HG02943 (cell line): ENCODE results near the gene ITGA7.

Experiments
- ATAC-seq: cut with Tn5 transposase; IDR thresholded peaks from one replicate; pipeline ENCODE4 v1.9.1; 2021; ENCODE audit warnings: mild to moderate bottlenecking, low read depth, moderate library complexity; ENCODE audit not compliant: unreplicated experiment

The ITGA7 gene

GRCh38 chr12:55707841-55708694 is at the start of gene ITGA7:
ITGA7 (minus strand) TSS chr12:55707904; CDS start chr12:55707682, 222 bp downstream.
- ATAC-seq = no peak

DNA sequence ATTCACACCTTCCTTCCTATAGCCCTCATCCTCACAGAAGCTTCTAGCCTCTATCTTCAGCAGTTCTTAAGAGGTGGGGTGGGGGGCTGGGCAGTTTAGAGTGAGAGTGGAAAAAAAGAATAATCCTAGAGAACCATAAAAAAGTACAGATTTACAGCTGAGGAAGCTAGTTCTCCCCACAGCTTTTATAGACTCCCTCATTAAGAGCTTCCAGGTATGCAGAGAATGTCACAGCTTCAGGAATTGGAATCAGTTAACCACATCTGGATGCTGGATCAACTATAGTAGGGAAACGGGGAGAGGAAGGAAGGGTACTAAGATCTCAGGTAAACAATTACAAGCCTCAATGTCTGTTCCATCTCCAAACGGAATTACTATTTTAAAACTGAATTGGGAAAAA is 47.5 kb upstream of the ITGA7 start:
- ATAC-seq = no peak

DNA sequence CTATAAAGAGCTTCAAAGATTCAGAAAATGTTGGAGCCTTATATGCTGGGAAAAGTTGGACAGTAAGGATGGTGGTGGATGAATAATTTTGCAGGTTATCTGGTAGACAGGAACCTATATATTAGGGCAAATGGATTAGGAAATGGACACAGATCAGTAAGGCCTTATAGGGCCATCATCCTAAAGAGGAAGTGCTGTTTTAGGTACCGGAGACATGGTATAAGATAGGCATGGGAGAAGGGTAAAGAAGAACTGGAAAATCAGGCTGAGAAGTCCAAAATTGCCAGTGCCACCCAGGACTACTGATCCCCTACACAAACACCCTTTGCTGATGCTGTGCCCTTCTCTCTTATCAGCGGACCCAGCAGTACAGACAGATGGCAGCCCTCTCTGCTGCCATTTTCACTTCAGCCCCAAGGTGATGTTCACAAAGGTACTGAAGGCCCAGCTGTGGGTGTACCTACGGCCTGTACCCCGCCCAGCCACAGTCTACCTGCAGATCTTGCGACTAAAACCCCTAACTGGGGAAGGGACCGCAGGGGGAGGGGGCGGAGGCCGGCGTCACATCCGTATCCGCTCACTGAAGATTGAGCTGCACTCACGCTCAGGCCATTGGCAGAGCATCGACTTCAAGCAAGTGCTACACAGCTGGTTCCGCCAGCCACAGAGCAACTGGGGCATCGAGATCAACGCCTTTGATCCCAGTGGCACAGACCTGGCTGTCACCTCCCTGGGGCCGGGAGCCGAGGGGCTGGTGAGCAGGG is 40.7 kb upstream of the ITGA7 start:
- ATAC-seq = no peak

DNA sequence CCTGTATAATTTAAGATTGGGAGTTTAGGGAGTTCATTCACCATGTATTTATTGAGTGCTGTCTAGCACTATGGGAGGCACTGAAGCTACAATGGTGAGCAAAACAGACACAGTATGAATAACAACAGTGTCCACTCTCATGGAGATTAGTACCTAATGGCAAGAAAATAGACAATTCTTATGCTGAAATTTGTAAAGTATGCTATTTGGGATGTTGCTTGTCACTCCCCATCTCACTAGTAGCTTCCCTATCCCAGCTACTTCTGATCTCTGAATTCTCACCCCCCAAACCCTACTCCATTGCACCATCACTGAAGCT is 39.2 kb upstream of the ITGA7 start:
- ATAC-seq = no peak

DNA sequence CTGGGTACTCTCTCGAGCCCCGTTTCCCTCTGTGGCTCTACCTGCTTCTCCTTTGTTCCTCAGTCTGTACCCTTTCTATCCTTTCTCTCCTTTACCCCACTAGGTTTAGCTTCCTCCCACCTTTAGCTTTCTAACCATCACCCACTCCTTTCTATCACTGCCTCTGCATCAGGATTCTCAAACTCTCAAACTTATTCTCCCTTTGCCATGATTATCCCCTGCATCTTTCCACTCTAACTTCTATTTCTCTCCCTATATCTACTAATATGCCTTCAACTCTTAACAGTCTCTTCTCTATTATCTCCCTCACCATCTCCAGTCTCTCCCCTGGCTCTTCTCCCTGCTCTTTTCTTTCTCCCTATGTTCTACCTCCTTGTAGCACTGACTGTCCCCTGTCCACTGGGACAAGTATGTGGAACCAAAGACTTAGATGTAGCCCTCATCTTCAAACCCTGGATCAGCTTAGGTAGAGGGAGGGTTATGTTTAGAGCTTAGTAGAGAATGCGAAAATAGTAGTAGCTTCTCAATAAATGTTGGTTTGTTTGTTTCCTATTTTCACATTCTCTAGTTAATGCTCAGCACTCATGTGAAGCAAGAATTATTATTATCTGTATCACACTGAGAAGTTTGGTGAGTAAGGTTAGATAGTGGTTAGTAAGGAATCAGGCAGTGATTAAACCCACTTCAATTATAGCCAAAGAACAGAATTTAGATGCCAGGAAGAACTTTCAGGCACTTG is 38.6 kb upstream of the ITGA7 start:
- ATAC-seq = no peak

- ATAC-seq = no peak
These were observed 37.9 kb upstream of the ITGA7 start for GRCh38 chr12:55745361-55746173.

GRCh38 chr12:55744340-55745030 is 36.8 kb upstream of the ITGA7 start:
- no peak for ATAC-seq

GRCh38 chr12:55743406-55744339 is 36.0 kb upstream of the ITGA7 start:
- peak; percentile 43 for ATAC-seq

DNA sequence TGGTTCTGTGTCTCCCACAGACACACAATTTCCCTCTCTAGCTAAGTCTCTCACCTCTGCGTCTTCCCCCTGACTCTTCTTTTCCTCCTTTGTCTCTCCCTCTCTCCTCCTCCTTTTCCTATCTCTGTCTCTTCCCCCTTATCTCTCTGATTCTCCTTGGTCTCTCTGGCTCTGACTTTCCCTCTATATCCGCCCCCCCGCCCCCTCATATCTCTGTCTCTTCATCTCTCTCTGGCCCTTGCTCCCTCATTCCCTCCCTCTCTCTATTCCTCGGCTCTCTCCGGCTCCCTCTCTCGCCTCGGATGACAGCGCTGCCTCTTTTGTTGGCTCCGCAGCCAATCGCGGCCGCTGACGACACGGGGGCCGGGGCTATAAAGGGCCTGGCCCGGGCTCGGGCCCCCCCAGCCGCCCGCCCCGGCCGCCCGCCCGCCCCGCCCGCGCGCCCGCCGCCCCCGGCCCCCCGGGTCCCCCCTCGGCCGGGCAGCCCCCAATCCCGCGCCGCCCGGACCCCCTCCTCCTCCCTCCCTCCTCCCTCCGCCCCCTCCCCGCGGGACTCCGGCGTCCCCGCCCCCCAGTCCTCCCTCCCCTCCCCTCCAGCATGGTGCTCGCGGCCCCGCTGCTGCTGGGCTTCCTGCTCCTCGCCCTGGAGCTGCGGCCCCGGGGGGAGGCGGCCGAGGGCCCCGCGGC is 35.2 kb upstream of the ITGA7 start, which contains the start of gene GDF11:
GDF11 (plus strand) TSS at position 404 of the 687 bp plus-strand sequence; CDS start at position 599, 195 bp downstream.
- peak; percentile 7 for ATAC-seq

DNA sequence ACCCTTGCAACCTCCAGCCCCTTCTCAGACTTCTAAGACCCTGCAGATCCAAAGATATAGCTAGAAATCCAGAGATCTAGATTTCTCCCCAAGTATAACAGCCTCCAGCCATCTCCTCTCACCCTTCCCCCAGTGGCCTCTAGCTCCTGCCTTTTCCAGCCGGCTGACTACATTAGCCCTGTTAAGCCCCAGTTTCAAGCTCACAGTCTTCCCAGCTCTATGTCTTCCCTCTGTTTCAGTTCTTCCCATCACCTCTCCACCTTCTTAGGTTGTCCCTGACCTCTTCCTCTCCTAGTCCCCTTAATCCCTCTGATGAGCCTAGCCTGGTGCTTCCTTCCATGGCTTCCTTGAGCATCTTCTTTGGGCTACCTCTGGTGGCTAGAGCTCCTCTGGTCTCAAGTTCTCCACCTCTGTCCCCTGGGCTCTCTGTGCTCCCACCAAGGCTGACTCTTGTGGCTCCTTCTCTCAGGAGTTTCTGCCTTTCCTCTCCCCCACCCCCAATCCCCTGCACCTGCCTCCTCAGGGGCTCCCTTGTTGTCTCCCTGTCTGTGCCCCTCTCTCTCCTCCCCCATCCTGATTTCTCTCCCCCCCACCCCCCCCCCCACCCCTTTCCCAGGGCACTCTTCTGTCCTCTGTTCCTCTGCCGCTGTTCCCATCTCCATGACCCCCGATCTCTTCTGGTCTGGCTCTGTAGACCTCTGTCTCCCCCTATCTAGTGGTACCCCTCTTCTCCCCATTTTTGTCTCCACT is 34.4 kb upstream of the ITGA7 start:
- no peak for ATAC-seq

GRCh38 chr12:55739025-55739378 is 31.3 kb upstream of the ITGA7 start:
- ATAC-seq = no peak

DNA sequence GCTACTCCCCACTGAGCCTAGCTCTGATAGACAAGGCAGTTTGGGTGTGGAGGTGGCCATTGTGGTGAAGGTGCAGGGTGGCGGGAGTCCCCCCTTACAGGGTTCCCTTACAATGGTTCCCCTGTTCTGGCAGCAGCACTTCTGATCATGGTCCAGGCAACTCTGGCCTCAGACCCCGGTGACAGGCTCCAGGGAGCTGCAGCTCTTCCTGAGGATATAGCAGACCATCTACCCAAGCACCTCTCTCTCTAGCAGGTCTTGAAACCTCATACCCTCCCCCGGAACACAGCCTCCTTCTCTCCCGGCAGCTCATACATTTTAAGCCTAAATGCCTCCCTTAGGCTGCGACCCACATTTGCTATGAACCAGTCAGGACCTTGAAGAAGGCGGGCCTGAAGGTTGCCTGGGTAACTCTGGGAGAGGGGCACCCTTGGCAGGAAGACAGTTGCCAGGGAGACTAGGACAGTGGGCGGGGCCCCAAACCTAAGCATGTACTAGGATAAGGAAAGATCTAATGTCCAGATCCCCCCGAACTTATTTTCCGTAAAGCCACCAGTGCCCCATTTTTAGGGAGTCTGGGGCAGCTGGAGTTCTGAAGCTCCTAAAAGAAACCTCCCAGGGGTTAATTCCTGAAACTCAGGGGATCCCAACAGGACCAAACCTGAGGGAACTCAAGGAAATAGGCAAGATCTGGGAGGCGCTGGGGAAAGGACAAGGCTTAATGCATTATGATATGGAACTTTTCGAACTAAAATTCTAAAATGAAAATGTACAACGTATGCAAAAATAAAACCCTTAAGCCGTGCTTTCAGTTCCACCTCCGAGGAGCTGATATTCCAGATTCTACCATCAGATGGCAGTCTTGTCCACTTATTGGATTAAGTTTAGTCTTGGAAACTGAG is 30.7 kb upstream of the ITGA7 start:
- ATAC-seq = peak; percentile 88

DNA sequence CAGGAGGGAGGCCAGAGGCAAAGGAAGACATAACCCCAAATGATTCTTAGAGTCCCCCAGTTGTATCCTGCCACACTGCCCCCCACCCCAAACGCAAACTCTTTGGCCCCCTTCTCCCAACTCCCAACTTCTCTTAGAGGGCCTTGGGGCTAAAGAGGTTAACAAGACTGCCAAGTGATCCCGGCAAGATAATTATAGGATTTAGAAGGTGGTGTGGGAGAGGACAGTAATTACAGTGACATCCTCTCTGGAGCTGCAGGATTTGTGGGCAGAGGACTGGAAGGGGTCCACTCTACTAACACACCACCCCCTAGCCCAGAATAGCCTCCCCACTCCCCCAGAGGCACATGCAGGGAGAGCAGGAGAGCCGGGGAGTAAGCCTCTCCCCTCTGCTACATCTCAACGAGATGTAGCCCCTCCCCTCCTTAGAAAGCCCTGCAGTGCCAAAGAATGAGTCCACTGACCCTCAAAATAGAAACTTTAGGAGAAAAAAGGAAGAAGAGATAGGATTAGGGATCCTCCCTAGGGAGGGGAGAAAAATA is 29.9 kb upstream of the ITGA7 start:
- ATAC-seq = no peak

DNA sequence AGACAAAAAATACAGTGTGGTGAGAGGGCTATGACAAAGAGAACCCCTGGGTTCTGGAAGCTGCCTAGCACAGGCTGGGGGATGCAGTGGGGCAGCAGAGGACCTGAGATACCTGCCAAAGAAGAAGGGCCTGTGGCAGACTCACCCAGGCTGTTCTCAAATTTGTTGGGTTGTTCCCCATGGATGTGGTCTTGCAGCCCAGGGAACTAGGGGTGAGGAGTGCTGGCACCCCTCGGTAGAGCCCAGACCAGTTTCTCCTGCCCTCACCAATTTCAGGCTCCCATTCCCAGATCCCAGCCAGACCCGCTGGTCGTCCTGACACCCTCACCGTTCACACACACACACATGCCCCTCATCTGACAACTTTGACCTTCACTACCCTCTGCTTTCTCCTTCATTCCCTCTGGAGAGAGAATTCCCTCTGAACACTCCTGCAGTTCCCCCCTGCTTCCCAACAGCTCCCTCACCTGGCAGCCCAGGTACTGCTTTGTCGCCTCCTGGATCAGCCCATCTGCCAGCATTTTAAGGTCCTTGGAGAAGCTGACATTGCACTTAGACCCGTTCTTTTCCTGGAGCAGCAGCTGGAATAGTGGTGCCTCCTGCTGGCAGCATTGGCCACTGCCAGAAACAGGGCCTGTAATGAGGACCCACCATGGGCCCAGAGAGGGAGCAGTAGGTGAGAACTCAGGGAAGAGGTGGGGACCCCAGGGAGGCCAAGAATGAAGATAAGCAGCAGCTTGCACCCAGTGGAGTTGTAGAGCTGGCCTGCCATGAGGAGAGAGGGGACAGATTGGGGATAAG is 29.3 kb upstream of the ITGA7 start:
- no peak for ATAC-seq

- ATAC-seq = no peak
These were observed 28.4 kb upstream of the ITGA7 start for GRCh38 chr12:55736076-55736475.
